Skin epidermis (tissue), 12 donors: ENCODE results near the gene LAMA3.

Experiments used
- H3K27ac ChIP-seq, 21 experiments: fragments of 200-600 bp; sonication (generic) in 11 of 21; one replicate each; pipeline ENCODE4 v1.5.0; 2020; ENCODE audit warnings: mild to moderate bottlenecking in 3 of 21, inconsistent platforms in 2 of 21, moderate library complexity in 2 of 21
- H3K4me3 ChIP-seq, 7 experiments: fragments of 200-600 bp; sonication (generic) in 2 of 7; one replicate each; pipeline ENCODE4 v1.5.0; 2020; ENCODE audit warnings: inconsistent platforms in 2 of 7, mild to moderate bottlenecking in 2 of 7, moderate library complexity in 1 of 7

LAMA3 gene

GRCh38 chr18:23757437-23757733 lies 68.1 kb downstream of the LAMA3 start:
- no peak overlapping the region for H3K27ac ChIP-seq
- H3K4me3 ChIP-seq = no peak overlapping the region

- H3K4me3 ChIP-seq = no peak overlapping the region
- H3K27ac ChIP-seq = no peak overlapping the region
Measured at GRCh38 chr18:23758281-23758680, 69.0 kb downstream of the LAMA3 start.

- no peak overlapping the region for H3K4me3 ChIP-seq
- no peak overlapping the region for H3K27ac ChIP-seq
Measured at GRCh38 chr18:23761941-23762340, 72.7 kb downstream of the LAMA3 start.

GRCh38 chr18:23763343-23763742 lies 74.1 kb downstream of the LAMA3 start:
- H3K27ac ChIP-seq = no peak overlapping the region
- H3K4me3 ChIP-seq = no peak overlapping the region

- Histone ChIP-seq H3K4me3 (no peak overlapping the region), H3K27ac (no peak overlapping the region)
Measured at GRCh38 chr18:23765931-23766330, 76.7 kb downstream of the LAMA3 start.

- Histone ChIP-seq H3K4me3 (no peak overlapping the region), H3K27ac (no peak overlapping the region)
Measured at GRCh38 chr18:23772327-23773024, 83.2 kb downstream of the LAMA3 start.

GRCh38 chr18:23776306-23776705 lies 87.1 kb downstream of the LAMA3 start:
- no peak overlapping the region for H3K27ac ChIP-seq
- no peak overlapping the region for H3K4me3 ChIP-seq

GRCh38 chr18:23778828-23779227 lies 89.6 kb downstream of the LAMA3 start:
- Histone ChIP-seq H3K4me3 (no peak overlapping the region), H3K27ac (no peak overlapping the region)

GRCh38 chr18:23779696-23780303 lies 90.5 kb downstream of the LAMA3 start:
- H3K27ac ChIP-seq = no peak overlapping the region
- H3K4me3 ChIP-seq = no peak overlapping the region

- Histone ChIP-seq H3K27ac (no peak overlapping the region), H3K4me3 (no peak overlapping the region)
Measured at GRCh38 chr18:23784832-23785245, 95.6 kb downstream of the LAMA3 start.

GRCh38 chr18:23793051-23793450 lies 103.8 kb downstream of the LAMA3 start:
- H3K4me3 ChIP-seq = no peak overlapping the region
- no peak overlapping the region for H3K27ac ChIP-seq

- H3K27ac ChIP-seq = no peak overlapping the region
- no peak overlapping the region for H3K4me3 ChIP-seq
Measured at GRCh38 chr18:23793985-23794867, 105.0 kb downstream of the LAMA3 start.

GRCh38 chr18:23798249-23798648 lies 109.0 kb downstream of the LAMA3 start:
- Histone ChIP-seq H3K27ac (no peak overlapping the region), H3K4me3 (no peak overlapping the region)

- no peak overlapping the region for H3K27ac ChIP-seq
- H3K4me3 ChIP-seq = no peak overlapping the region
Measured at GRCh38 chr18:23798824-23799223, 109.6 kb downstream of the LAMA3 start.

GRCh38 chr18:23799540-23799939 lies 110.3 kb downstream of the LAMA3 start:
- Histone ChIP-seq H3K4me3 (no peak overlapping the region), H3K27ac (no peak overlapping the region)

GRCh38 chr18:23800902-23801301 lies 111.6 kb downstream of the LAMA3 start:
- Histone ChIP-seq H3K4me3 (no peak overlapping the region), H3K27ac (no peak overlapping the region)

GRCh38 chr18:23802817-23803216 lies 113.6 kb downstream of the LAMA3 start:
- Histone ChIP-seq H3K27ac (no peak overlapping the region), H3K4me3 (no peak overlapping the region)

- Histone ChIP-seq H3K27ac (no peak overlapping the region), H3K4me3 (no peak overlapping the region)
Measured at GRCh38 chr18:23803755-23804154, 114.5 kb downstream of the LAMA3 start.

- Histone ChIP-seq H3K4me3 (no peak overlapping the region), H3K27ac (no peak overlapping the region)
Measured at GRCh38 chr18:23805898-23806297, 116.6 kb downstream of the LAMA3 start.

GRCh38 chr18:23809415-23809814 lies 120.2 kb downstream of the LAMA3 start:
- Histone ChIP-seq H3K4me3 (no peak overlapping the region), H3K27ac (no peak overlapping the region)

- no peak overlapping the region for H3K4me3 ChIP-seq
- H3K27ac ChIP-seq = no peak overlapping the region
Measured at GRCh38 chr18:23810396-23810795, 121.1 kb downstream of the LAMA3 start.
